NB4 (cell line): ENCODE results near the gene SLC27A5.

ENCODE experiments used
- CTCF ChIP-seq: IDR thresholded peaks from one replicate; pipeline ENCODE4 v1.5.1; 2012; ENCODE audit warnings: low read depth, low read length
- POLR2A ChIP-seq: IDR thresholded peaks from 2 replicates; pipeline ENCODE4 v1.6.1; 2011; ENCODE audit warnings: mild to moderate bottlenecking; ENCODE audit not compliant: insufficient read length; ENCODE audit errors: extremely low read depth
- TF ChIP-seq, protein P1 (sequence below): IDR thresholded peaks from 2 replicates; pipeline ENCODE4 v1.6.1; 2011; ENCODE audit warnings: low read depth, low read length

DNA sequence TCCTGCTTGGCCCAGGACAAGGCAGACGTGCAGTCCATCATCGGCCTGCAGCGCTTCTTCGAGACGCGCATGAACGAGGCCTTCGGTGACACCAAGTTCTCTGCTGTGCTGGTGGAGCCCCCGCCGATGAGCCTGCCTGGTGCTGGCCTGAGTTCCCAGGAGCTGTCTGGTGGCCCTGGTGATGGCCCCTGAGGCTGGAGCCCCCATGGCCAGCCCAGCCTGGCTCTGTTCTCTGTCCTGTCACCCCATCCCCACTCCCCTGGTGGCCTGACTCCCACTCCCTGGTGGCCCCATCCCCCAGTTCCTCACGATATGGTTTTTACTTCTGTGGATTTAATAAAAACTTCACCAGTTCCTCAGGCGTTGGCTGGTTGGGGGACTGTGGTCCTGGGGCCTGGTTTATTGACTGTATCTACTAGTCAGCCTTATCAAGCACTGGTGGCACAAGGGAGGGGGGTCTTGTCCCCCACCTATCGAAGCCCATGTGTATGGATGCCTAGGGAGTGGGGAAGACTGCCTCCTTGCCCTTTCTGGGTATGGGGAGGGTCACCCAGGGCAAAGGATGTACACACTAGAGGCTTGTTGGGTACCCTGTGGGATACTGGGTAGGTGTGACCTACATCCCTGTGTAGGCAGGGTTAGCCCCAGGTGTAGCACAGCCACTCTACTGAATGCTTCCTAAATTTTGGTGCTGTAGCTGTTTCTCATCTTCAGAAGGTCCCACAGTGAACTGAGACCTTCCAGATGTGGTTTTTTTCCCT lies 38.8 kb upstream of the SLC27A5 start:
- no peak for TF ChIP-seq CTCF
- no peak for TF ChIP-seq POLR2A
- TF ChIP-seq, protein P1, sequence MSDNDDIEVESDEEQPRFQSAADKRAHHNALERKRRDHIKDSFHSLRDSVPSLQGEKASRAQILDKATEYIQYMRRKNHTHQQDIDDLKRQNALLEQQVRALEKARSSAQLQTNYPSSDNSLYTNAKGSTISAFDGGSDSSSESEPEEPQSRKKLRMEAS, result no peak
